H4 (cell line): ENCODE data around the gene CD248. TPM values are rescaled to one million over a fixed set of nuclear protein-coding genes. Genes with fewer than 3 reads are reported as not detected.
A peak's percentile ranks its signal among the peaks of the same experiment; 100 is the strongest.
"Not testable (repeated sequence)": the region's sequence is repeated elsewhere in the genome, so short reads cannot be mapped to it uniquely, and the experiment has no call there.

ENCODE experiments used
- DNase-seq: peaks from one replicate; pipeline ENCODE4 v3.0.0-alpha.2; 2015; ENCODE audit warnings: low spot score
- total RNA-seq: library from RNA; depleted of rRNA; stranded (reverse); fragments of >200 nt; shearing (Covaris generic); gene quantifications from 2 replicates; pipeline ENCODE4 v1.2.3, GENCODE V29; 2014

The CD248 gene
- total RNA-seq, 1 experiment from 2014 or later, result not detected

DNA sequence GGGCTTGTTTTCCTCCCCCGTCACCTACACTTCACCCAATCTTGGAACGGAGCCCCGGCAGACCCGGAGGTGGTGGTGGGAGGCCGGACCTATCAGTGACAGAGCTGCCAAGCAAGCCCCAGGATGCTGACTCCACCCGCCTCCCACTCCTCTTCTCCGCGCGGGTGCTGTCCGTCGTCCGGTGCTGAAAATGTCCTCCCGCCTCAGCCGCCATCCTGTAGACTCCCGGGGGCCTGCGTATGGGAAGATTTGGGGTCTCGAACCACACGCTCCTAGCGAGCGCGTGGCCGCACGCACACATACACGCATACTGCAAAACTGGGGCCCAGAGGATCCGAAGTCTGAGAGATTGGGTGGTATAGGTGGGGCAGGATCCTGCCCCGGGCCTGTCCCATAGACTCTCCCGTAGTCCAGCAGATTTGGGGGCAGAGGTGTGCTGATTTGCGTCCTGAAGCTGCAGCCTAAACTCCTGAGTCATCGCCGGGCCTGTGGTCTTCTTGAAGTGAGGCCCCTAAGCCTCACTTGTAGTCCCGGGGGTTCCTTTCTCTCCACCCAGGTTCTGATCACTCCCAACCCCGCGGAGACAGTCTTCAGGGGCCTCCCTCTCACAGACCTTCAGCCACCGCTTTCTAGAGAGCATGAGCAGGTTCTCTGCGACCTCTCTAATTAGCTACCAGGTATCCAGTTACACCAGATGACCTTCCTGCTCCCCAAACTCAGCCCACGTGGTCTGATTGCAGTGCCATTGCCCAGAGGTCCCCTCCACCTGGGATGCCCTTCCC, 27.1 kb downstream of the CD248 start:
- DNase-seq, result no peak

DNA sequence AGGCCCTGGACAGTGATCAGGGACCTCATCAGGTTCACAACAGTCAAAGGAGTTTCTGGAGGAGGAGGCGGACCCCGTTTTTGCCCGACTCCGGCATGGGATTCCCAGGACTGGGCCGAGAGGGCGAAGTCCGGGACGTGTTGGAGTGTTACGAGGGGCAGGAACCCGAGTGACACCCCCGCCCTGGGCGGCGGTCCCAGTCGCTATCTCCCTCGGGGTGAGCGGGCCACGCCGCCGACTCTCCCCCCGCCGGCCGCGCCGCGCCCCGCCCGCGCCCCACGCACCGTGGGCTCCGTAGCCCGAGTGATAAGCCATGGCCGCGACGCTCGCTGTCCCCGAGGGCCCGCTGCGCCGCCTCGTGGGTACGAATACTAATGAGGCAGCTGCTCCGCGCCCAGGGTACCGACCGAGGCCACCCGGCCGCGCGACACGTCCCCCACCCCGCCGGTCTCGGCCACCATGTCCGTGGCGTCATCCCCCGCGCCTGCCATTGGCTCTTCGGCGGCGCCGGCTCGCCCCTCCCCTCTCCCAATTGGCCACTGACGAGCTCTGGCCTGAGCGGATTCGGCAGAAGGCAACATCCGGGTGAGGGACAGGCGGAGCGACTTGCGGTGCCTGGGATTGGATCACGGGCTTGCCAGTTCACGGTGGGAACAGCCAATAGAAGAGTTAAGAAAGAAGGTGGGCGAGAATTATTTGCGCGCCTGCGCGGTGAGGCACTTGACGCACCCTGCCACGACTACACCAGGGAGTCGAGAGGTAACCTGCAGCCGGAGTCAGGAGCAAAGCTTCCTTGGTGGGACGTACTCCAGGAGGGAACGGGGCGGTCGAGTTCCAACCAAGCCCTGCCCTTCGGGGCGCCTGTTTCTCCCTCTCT, 27.9 kb downstream of the CD248 start, which contains the start of gene YIF1A:
Gene YIF1A (minus strand): TSS at position 473 of the 877 bp plus-strand sequence. CDS start 158 bp downstream, at position 315.
- DNase-seq, result peak; percentile 100

DNA sequence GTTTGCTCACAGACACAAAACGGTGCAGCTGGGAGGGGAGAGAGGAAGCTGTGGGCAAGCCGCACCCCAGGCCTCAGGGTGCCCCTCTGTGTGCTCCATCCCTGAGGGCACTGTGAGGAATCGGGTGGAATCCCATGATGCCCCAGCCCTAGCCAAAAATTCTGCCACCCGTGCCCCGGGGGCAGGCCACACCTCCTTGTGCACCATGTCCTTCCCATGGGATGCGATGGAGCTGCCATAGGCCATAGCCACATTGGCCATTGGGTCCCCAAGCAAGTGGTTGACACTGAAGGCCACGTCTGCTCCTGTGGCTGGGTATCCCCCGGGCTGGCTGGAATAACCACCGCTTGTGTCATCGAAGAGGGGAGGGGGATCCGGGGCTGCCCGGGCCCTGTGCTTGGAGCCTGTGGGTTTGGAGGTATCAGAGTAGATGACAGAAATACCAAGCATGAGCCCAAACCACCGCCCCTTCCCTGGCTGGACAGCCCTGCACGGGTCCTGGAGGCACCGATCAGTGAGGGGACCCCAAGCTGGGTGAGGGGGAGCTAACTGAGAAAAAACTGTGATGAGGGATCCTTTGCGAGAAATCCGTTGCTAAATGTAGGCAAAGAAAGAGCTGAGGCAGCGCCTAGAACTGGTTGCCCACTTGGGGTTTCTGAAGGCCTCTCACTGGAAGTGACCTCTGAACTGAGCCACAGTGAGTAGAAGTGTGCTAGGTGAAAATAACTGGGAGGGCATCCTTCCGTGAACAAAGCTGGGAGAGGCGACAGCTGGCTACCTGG, 28.8 kb downstream of the CD248 start:
- no peak for DNase-seq

DNA sequence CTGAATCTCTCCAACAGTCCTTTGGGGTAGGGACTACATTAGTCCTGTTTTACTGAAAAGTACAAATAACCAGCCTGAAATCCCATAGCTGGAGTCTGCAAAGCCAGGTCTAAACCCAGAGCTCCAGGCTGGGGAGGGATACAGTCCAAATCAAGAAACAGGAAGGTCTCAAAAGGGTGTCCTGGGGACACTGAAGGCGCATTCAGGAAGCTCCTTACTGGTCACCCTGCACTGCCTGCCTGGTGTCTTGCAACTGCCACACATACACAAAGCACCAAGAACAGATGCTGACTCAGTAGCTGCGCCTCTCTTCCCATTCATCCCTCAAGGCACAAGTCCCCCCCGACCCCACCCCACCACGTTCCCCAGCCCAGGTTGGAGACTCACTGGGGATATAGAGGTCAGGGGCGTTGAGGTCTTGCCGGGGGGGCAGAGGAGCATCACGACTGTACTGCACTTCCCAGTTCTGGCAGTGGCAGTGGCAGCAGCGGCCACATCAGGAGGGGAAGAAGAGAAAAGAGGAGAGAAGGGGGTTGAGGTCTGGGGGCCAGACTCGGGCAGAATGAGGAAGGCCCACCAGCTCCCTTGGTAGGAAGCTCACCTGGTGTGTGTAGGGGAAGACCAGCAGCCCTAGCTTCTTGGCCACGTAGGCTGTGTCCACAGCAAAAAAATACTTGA, 29.5 kb downstream of the CD248 start:
- DNase-seq, result no peak

DNA sequence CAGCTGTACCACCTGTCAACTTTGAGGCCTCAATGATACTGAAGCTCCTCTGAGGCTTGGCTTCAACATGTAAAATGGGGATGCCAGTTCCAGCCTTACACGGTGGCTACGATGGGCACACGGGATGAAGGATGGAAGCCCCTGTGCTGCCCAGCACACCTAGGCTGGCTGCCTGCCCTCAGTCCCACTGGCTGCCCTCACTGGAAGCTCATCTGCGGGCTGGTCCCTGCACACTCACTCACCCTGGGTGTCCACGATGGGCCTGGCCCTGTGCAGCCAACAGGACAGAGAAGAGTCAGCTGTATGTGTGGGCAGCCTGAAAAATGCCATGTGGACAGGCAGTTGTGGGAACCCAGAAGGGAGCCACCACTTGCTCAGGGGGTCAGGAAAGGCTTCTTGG, 30.1 kb downstream of the CD248 start:
- DNase-seq, result no peak

DNA sequence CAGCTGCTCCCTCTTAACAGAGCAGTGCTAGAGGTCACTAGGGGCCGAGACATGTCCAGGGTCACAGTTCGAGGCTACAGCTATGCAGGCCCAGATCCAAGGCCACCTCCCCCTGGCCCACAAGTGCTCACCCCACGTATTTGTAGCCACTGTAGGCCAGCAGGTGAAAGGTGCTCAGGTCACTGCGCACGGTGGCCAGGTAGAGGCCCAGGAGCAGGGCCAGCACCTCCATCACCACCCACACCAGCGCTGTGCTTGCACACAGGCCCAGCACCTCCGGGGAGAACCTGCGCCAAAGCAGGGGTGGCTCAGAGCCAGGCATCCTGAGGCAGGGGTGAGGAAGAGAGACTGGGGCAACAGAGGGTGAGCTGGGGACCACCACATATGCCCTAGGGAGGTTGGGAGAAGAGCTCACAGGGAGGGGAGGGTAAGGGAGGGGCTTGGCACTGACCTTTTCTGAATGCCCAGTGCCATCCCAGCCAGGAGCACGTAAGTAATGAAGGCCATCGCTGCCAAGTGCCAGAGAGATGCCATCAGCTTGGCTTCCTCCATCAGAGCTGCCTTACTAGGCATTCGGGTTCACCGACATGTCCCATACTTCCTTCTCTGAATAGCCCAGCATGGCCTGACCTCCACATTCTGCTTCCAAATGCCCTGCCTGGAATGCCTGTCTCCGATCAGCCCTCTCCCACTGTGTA, 31.4 kb downstream of the CD248 start:
- no peak for DNase-seq

DNA sequence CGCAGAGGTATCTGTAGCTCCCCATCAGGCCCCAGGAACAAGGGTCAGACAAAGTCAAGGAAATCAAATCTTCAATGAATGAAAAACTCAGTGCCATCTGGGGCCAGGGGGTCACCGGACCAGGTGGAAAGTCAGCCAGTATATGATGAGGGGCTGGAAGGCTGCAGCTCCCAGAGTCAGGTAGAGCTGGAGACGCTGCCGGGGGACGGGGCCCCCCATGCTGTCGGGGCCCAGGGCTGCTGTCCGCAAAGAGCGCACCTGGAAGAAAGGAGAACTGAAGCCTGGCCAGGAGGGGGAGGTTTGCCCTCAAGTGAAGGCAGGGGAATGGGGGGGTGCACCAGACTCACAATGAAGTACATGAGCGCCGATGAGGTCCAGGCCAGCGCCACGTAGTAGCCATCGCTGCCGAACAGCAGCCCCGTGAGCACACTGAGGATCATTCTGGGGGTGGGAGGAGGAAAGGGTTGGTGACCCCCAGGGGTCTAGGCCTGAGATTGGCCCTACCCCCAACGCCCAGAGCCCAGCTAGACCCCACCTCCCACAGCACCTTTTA, 32.2 kb downstream of the CD248 start:
- DNase-seq, result no peak

DNA sequence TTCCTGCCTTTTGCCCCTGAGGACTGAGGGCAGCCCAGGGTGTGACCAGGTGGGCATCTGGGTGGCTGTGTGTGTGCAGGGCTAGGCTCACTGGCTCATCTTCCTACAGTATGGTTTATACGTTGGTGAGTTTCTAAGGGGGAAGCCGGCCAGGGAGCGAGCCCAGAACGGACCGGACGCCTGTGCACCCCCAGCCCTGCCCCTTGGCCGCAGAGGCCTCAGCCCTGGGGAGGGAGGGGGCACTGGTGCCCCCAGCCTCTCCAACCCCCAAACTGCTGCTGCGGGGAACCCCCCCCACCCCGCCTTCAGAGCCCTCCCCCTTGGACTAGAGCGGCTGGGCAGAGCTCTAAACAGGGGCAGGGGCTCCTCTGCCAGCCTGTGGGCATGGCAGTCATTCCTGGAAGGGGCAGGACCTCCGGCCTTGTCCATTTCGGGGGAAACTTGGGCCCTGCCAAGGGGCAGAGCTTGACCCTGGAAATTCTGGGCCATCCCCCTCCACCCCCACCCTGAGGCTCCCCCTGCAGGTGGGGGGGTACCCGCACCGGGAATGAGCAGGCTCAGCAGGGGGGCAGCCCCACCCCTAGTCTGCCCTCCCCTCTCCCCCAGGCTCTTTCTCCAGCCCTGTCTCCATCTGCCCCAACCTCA, 33.3 kb downstream of the CD248 start:
- no peak for DNase-seq

DNA sequence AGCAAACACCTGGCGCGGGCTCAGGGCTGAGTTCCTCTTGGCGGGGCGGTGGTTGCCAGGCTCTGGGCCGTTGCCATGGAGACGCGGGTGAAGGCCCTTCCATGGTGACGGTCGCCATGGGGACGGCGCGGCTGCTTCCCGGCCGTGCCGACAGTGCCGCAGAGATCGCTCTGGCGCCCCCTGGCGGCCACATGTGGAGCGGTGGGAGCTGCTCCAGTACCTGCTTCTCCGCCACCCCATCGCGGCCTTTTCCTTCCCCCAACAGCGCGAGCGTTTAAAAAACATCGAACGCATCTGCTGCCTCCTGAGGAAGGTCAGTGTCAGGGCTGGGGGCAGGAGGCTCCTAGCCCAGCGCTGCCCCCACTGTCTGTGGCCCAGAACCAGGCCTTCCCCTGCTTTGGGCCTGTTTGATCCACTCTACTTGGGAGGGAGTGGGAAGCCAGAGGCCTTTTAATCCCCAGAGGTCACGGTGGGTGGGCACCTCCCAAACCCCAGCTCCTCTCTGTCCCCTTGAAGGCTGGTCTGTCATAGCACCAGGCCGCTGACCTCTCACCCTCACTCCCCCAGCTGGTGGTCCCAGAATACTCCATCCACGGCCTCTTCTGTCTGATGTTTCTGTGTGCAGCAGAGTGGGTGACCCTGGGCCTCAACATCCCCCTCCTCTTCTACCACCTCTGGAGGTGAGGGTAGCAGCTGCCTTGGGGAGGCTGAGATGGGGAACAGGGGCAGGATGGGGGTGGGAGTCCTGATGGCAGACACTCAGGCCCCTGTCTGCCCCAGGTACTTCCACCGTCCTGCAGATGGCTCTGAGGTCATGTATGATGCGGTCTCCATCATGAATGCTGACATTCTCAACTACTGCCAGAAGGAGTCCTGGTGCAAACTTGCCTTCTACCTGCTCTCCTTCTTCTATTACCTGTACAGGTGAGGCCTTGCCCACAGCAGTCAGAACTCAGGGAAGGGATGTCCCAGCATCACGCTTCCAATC, 34.1 kb downstream of the CD248 start:
- peak; percentile 95 for DNase-seq

DNA sequence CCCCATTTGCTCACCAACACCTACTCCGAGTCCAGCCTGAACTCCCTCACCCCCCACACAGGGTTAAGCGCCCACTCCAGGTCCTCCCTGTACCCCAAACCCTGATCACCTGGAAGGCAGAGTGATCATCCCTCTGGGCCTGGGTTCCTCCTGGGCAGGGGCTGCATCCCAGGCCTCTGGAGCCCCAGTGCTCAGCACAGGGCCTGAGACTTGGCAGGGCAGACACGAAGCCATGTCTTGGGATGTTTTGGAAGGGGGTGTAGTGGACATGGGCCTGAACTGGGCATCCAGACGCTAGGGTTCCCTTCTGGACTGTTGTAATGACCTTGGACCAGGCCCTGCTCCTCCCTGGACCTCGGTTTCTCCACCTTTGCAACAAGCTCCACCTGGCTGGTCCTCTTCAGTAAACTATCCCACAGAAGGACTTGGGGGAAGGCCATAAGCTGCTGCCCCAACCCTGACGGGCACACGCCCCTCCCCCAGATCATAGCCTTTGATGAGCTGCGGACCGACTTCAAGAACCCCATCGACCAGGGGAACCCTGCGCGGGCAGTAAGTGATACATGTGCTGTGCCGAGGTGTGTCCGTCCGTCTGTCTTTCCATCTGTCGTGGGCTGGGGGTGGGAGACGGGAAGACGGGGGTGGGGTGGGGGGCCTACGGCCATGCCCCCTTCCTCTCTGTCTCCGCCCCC, 34.9 kb downstream of the CD248 start:
- no peak for DNase-seq

DNA sequence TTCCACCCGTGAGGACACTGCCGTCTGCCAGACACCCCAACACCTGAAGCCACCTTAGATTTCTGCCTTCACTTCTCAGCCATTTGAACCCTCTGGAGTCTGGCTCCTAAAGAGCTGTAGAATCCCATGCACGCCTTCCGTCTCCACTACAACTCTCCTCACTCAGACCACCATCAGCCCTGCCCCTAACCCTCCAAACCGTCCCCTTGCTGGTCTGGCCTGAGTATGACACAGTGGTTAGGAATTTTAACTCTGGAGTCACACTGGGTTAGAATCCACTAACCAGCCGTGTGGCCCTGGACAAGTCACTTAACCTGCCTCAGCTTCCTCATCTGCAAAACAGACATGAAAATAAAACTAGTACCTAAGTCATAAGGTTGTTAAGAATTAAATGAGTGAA, 35.8 kb downstream of the CD248 start:
- DNase-seq, result no peak

DNA sequence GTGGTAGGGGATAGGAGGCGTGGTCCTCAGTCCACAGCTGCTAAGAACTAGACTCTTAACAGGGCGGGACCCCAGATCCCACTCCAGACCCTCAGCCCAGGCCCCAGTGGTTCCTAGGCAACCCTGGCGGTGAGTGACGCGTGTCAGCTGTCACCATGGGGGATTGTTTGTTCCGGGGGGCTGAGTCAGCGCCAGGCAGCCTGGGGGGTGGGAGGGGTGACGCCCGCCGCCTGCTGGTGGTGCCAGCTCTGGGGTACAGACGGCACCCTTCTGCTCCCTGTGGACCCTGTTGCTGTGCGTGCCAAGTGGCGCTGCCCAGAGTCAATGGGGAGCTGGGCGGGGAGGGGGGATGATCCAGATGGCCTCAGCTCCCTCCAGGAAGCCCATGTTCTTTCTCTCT, 36.4 kb downstream of the CD248 start:
- no peak for DNase-seq

DNA sequence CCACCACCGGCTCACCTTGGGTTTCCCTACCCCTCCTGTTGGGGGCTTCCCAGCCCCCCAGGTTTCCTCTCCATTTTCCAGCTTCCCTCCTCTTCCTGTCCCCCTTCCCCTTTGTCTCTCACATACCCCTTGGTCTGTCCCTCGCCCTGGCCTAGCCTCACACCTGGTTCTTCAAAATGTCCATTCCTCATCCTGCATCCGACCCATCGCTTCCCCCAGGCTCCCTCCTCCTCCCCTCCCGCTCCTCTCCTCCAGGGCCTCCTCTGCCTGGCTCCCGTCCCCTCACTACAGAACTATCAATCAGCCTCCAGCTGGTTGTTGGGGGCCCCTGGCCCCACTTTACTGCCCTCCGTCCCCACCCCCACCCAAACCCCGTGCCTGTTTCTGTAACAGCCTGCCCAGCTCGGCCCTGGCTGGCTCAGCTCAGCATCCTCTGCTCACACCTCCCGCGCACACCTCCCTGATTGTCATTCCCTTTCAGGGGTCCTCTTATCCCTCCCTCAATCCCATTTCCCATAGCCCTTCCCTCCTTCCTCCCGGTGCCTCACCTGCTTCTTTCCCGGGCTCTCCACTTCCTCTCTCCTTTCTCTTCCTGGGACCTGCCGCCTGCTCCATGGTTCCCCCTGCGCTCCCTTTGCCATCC, 37.6 kb downstream of the CD248 start:
- no peak for DNase-seq

DNA sequence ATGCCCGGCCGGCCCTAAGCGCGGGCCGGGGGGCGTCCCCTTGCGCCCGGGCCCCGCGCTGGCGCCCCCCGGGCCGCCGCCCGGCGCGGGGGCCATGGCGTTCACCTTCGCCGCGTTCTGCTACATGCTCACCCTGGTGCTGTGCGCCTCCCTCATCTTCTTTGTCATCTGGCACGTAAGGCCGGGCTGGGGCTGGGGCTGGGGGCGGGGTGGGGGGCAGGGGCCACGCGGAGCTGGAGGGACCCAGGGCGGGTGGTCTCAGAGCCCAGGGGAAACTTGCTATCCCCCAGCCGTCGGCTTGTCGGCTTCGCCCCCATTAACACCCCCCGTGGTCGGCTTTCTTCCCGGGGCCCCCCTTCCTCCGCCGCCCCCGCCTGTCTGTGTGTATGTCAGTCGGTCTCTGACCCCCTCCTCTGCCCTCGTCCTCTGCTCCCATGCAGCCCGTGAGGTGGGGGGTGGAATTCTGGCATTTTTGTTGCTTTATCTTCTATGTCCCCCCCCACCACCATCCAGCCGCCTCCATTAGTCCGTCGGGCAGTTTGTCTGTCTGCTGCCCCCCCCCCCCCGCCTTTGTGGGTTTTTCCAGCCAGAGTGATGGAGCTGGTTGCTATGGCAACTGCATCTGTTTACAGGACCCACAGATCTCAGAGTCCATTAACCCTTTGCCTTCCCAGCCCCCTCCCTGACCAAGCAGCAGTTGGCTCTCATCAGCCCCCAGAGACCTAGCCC, 38.3 kb downstream of the CD248 start:
- no peak for DNase-seq

DNA sequence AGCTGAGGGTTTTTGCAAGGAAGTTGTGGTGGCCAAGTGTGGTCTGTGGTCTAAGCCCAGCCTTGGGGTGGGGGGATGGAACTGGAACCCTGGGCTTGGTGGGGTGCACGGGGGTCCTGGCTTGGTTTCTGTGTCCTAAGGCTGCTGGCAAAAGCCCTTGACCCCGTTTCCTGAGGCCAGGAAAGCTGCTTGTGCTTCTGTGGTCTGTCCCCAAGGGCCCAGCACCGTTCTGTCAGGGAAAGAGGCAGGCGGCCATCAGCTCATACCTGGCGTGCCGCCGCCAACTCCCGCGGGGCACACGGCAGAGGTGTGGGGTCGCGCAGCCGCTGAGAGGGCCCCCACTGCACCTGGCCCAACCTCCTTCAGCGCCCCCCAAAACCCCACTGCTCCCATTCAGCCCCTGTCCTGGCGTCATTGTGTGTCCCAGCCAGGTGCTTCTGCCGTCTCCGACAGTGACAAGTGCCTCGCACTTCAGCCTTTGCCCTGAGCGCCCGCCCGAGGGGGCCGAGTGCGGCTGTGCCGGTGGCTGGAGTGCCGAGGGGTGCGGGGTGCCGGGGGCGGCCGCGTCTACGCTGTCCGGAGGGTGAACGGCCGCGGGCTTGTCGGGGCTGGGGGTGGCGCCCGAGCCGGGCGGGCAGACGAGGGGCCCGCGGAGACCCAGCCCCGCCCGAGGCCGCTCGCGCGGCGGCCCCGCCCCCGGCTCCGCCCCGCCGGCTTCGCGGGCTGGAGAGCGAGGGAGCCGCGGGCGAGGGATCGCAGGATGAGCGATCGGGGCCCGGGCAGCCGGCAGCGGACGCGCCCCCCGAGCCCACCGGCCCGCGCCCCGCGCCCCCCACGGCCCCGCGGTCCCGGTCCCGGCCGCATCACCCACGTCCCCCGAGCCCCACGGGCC, 39.1 kb downstream of the CD248 start, which contains the start of gene CNIH2:
Gene CNIH2 (plus strand): TSS at position 705 of the 892 bp plus-strand sequence. CDS start 282 bp downstream, outside the sequence.
- DNase-seq, result no peak

DNA sequence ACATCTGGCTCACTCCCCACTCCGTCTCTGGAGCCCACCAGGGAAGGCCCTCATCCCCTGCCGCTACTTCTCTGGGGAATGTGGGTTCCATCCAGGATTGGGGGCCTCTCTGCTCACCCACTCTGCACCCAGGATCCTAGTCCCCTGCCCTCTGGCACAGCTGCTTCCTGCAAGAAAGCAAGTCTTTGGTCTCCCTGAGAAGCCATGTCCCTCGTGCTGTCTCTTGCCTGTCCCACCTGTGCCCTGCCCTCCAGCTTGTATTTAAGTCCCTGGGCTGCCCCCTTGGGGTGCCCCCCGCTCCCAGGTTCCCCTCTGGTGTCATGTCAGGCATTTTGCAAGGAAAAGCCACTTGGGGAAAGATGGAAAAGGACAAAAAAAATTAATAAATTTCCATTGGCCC, 39.8 kb downstream of the CD248 start:
- DNase-seq, result not testable (repeated sequence)
